Gastrocnemius medialis (tissue), 4 donors: ENCODE results near the gene NYAP1. TPM values are rescaled to one million over a fixed set of nuclear protein-coding genes. Genes with fewer than 3 reads are reported as not detected.

ENCODE experiments used
- ATAC-seq, 2 donors: fragments of 150-250 bp; one replicate each; pipeline ENCODE4 v1.9.1; 2016
- DNase-seq, 2 donors: peaks; one replicate each; pipeline ENCODE4 v3.0.0-alpha.2; 2019
- H3K27ac ChIP-seq, 4 donors: fragments of 200-600 bp; sonication (generic); 1 replicate in 1 of 4; 2 replicates in 3 of 4; pipeline ENCODE4 v1.5.1; 2016 to 2018; ENCODE audit warnings: mild to moderate bottlenecking in 2 of 4, moderate library complexity in 1 of 4
- H3K27me3 ChIP-seq, 3 donors: fragments of 200-600 bp; sonication (generic) in 2 of 3; 1 replicate in 1 of 3; 2 replicates in 2 of 3; pipeline versions ENCODE4 v1.5.1 to v1.6.0; 2016 to 2019; ENCODE audit warnings: mild to moderate bottlenecking in 1 of 3, moderate library complexity in 1 of 3
- H3K36me3 ChIP-seq, 2 donors: fragments of 200-600 bp; sonication (generic) in 1 of 2; one replicate each; pipeline ENCODE4 v1.5.1; 2017 to 2018
- H3K4me1 ChIP-seq, 2 donors: fragments of 200-600 bp; sonication (generic) in 1 of 2; one replicate each; pipeline ENCODE4 v1.5.1; 2016 to 2017; ENCODE audit warnings: mild to moderate bottlenecking in 2 of 2
- H3K4me3 ChIP-seq, 4 donors: fragments of 200-600 bp; sonication (generic) in 3 of 4; 1 replicate in 1 of 4; 2 replicates in 3 of 4; pipeline ENCODE4 v1.5.1; 2016 to 2019; ENCODE audit warnings: mild to moderate bottlenecking in 2 of 4
- H3K9me3 ChIP-seq, 3 donors: fragments of 200-600 bp; sonication (generic) in 2 of 3; 1 replicate in 1 of 3; 2 replicates in 2 of 3; pipeline ENCODE4 v1.5.1; 2016 to 2019
- CTCF ChIP-seq, 5 experiments: fragments of 450-650 bp in 3 of 5; fragments of 200-600 bp in 2 of 5; sonication (generic) in 2 of 5; IDR thresholded peaks in 4 of 5; conservative IDR thresholded peaks in 1 of 5; 1 replicate in 4 of 5; 2 replicates in 1 of 5; pipeline ENCODE4 v1.5.1; 2016 to 2019; ENCODE audit warnings: antibody characterized with exemption in 5 of 5, mild to moderate bottlenecking in 3 of 5, moderate library complexity in 3 of 5
- POLR2A ChIP-seq, 2 donors: fragments of 450-650 bp; IDR thresholded peaks; one replicate each; pipeline ENCODE4 v1.6.1; 2017; ENCODE audit warnings: antibody characterized with exemption in 2 of 2, mild to moderate bottlenecking in 2 of 2, moderate library complexity in 2 of 2
- in situ Hi-C, 4 donors: fragments of 200-750 bp; cut with MboI; loops; one replicate each; pipeline versions ENCODE4 v1.15.0 to v1.8.0; 2017; ENCODE audit warnings: low sequenced_read_pairs in 4 of 4
- intact Hi-C: fragments of 100-400 bp; cut with DNase I; formaldehyde crosslinking; loops from one replicate; pipeline ENCODE4 v1.15.1; 2023; ENCODE audit warnings: low total_unique reads
- total RNA-seq, 4 donors: library from RNA; depleted of rRNA; stranded (reverse); fragments of >200 nt; gene quantifications; one replicate each; pipeline versions ENCODE4 v1.1.0 to v1.2.3, GENCODE V29; 2016

NYAP1 gene
- total RNA-seq, 4 donors from 2014 or later = 0.29 TPM; not detected in 3

- Histone ChIP-seq H3K27me3 (peaks cover 0 to 9% (median 0%) of the 10 kb centered on the region in 3 donors), H3K27ac (no peak overlapping the region), H3K4me3 (no peak overlapping the region), H3K36me3 (no peaks in the 10 kb centered on the region), H3K9me3 (no peaks in the 10 kb centered on the region), H3K4me1 (no peaks in the 10 kb centered on the region)
- no peak for TF ChIP-seq POLR2A (IDR thresholded peaks at IDR 0.05)
- in situ Hi-C loops = no loop called here
- ATAC-seq (no peak), DNase-seq (no peak)
- intact Hi-C loops = no loop called here
These were observed 4.8 kb downstream of the NYAP1 start for GRCh38 chr7:100488333-100489095.

DNA sequence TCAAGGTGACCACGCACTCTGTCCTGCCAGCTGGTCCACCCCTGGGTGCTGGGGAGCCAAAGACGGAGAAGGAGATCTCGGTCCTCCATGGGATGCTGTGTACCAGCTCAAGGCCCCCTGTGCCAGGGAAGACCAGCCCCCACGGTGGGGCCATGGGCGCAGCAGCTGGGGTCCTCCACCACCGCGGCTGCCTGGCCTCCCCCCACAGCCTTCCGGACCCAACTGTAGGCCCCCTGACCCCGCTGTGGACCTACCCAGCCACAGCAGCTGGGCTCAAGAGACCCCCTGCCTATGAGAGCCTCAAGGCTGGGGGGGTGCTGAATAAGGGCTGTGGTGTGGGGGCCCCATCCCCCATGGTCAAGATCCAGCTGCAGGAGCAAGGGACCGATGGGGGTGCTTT is 5.4 kb downstream of the NYAP1 start:
- Histone ChIP-seq H3K27me3 (peaks cover 0 to 15% (median 0%) of the 10 kb centered on the region in 3 donors), H3K9me3 (no peaks in the 10 kb centered on the region), H3K4me3 (no peak overlapping the region), H3K4me1 (no peaks in the 10 kb centered on the region), H3K36me3 (no peaks in the 10 kb centered on the region), H3K27ac (no peak overlapping the region)
- TF ChIP-seq POLR2A (IDR thresholded peaks at IDR 0.05) = no peak
- TF ChIP-seq CTCF (IDR thresholded peaks at IDR 0.05 in 4 of 5, conservative IDR thresholded peaks at IDR 0.05 in 1 of 5) = no peak
- intact Hi-C loops (no loop called here), in situ Hi-C loops (no loop called here)
- DNase-seq (no peak), ATAC-seq (no peak)

DNA sequence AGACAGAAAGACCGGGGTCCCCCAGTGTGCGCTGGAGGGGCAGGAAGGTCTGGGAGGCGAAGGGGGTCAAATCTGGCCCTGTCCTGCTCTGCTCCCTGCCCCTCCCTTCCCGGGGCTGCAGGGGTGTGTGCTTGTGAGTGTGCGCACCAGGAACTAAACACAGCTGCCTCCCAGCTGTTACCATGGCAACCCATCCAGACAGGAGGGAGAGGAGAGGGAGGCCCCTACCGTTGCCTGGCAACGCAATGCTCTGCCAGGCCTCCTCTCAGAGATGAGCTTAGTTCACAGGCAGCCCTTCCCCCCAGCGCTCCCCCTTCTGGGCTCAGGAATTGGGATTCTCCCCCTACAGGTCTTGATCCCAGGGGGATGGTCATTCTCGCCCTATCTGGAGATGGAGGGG is 6.1 kb downstream of the NYAP1 start:
- TF ChIP-seq POLR2A (IDR thresholded peaks at IDR 0.05) = no peak
- TF ChIP-seq CTCF (IDR thresholded peaks at IDR 0.05 in 4 of 5, conservative IDR thresholded peaks at IDR 0.05 in 1 of 5) = no peak
- Histone ChIP-seq H3K4me1 (no peaks in the 10 kb centered on the region), H3K4me3 (no peak overlapping the region), H3K27me3 (peaks cover 0 to 15% (median 0%) of the 10 kb centered on the region in 3 donors), H3K36me3 (no peaks in the 10 kb centered on the region), H3K9me3 (no peaks in the 10 kb centered on the region), H3K27ac (no peak overlapping the region)
- DNase-seq = no peak
- intact Hi-C loops = no loop called here
- in situ Hi-C loops = no loop called here
- no peak for ATAC-seq

DNA sequence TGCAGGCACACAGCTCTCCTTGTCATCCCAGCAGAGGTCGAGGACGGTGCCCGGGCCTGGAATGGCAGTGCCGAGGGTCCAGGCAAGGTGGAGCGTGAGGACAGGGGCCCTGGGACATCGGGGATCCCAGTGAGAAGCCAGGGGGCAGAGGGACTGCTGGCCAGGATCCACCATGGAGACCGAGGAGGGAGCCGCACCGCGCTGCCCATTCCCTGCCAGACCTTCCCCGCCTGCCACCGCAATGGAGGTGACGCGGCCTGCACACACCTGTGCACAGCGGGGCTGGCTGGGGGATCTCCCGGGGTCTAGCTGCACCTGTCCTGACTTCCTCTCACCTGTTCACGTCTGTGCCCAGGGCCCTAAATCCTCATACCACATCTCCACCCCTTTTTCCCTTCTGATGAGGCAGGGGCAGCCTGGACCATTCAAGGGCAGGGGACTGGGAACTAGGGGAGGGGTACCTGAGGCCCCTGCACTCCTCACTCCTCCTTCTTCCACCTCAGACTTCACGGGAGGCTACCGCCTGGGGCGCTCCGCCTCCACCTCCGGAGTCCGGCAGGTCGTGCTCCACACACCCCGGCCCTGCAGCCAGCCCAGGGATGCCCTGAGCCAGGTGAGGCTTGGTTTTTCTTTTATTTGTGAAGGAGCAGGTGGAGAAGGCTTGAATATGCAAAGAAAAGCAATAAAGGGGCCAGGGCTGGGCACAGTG is 6.9 kb downstream of the NYAP1 start:
- H3K27ac ChIP-seq = no peak overlapping the region
- no peaks in the 10 kb centered on the region for H3K36me3 ChIP-seq
- no peak for DNase-seq
- no peaks in the 10 kb centered on the region for H3K9me3 ChIP-seq
- H3K4me3 ChIP-seq = no peak overlapping the region
- H3K27me3 ChIP-seq = peaks cover 0 to 15% (median 0%) of the 10 kb centered on the region in 3 donors
- in situ Hi-C loops = no loop called here
- no peak for ATAC-seq
- intact Hi-C loops = no loop called here
- no peaks in the 10 kb centered on the region for H3K4me1 ChIP-seq
- no peak for TF ChIP-seq POLR2A (IDR thresholded peaks at IDR 0.05)
- TF ChIP-seq CTCF (IDR thresholded peaks at IDR 0.05 in 4 of 5, conservative IDR thresholded peaks at IDR 0.05 in 1 of 5) = no peak

DNA sequence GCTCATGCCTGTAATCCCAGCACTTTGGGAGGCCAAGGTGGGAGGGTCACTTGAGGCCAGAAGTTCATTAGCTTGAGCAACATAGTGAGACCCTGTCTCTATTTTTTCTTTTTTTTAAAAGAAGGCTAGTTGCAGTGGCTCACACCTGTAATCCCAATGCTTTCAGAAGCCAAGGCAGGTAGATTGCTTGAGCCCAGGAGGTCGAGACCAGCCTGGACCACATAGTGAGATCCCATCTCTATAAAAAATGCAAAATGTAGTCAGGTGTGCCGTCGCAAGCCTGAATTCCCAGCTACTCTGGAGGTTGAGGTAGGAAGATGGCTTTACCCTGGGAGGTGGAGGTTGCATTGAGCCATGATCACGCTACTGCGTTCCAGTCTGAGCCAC is 7.5 kb downstream of the NYAP1 start:
- ATAC-seq = no peak
- no peak for DNase-seq
- no peaks in the 10 kb centered on the region for H3K4me1 ChIP-seq
- no peak for TF ChIP-seq POLR2A (IDR thresholded peaks at IDR 0.05)
- no peak for TF ChIP-seq CTCF (IDR thresholded peaks at IDR 0.05 in 4 of 5, conservative IDR thresholded peaks at IDR 0.05 in 1 of 5)
- no peaks in the 10 kb centered on the region for H3K36me3 ChIP-seq
- no peak overlapping the region for H3K4me3 ChIP-seq
- no peak overlapping the region for H3K27ac ChIP-seq
- H3K27me3 ChIP-seq = peaks cover 0 to 15% (median 0%) of the 10 kb centered on the region in 3 donors
- in situ Hi-C loops (no loop called here), intact Hi-C loops (no loop called here)
- H3K9me3 ChIP-seq = no peaks in the 10 kb centered on the region
